NCI-H510A treated with DMSO at 0.1 percent for 48 hours (cell line): ENCODE data around the gene SH2B2.
"Not testable (repeated sequence)": the region's sequence is repeated elsewhere in the genome, so short reads cannot be mapped to it uniquely, and the experiment has no call there.

Experiments used
- DNase-seq: peaks from one replicate; lab custom pipeline; 2025; lab: John Stamatoyannopoulos, UW

SH2B2 gene

GRCh38 chr7:102287111-102287980 is 678 bp downstream of the SH2B2 start:
- peak; percentile 1 for DNase-seq

GRCh38 chr7:102287981-102288278 is 1.3 kb downstream of the SH2B2 start:
- no peak for DNase-seq

- no peak for DNase-seq
Measured at GRCh38 chr7:102288285-102288930, 1.7 kb downstream of the SH2B2 start.

- DNase-seq, result no peak
Measured at GRCh38 chr7:102289057-102289456, 2.4 kb downstream of the SH2B2 start.

GRCh38 chr7:102291056-102291915 is 4.6 kb downstream of the SH2B2 start:
- no peak for DNase-seq

GRCh38 chr7:102291916-102292267 is 5.2 kb downstream of the SH2B2 start:
- DNase-seq, result no peak

- no peak for DNase-seq
Measured at GRCh38 chr7:102292813-102293798, 6.4 kb downstream of the SH2B2 start.

GRCh38 chr7:102294589-102294988 is 7.9 kb downstream of the SH2B2 start:
- no peak for DNase-seq

- no peak for DNase-seq
Measured at GRCh38 chr7:102295346-102296178, 8.9 kb downstream of the SH2B2 start.

GRCh38 chr7:102296179-102296438 is 9.4 kb downstream of the SH2B2 start:
- DNase-seq, result no peak

GRCh38 chr7:102296514-102296913 is 9.8 kb downstream of the SH2B2 start:
- no peak for DNase-seq

GRCh38 chr7:102297487-102298218 is 11.0 kb downstream of the SH2B2 start:
- no peak for DNase-seq

- DNase-seq, result no peak
Measured at GRCh38 chr7:102300643-102301221, 14.1 kb downstream of the SH2B2 start.

GRCh38 chr7:102301367-102301766 is 14.7 kb downstream of the SH2B2 start:
- not testable (repeated sequence) for DNase-seq

- no peak for DNase-seq
Measured at GRCh38 chr7:102302025-102302424, 15.4 kb downstream of the SH2B2 start.

GRCh38 chr7:102303669-102304422 is 17.2 kb downstream of the SH2B2 start:
- DNase-seq, result peak; percentile 7

GRCh38 chr7:102304668-102305067 is 18.0 kb downstream of the SH2B2 start:
- DNase-seq, result no peak

GRCh38 chr7:102305414-102306268 is 19.0 kb downstream of the SH2B2 start:
- no peak for DNase-seq
